C4-2B (cell line): ENCODE measurements around the gene MTFR1L.

ENCODE experiments used
- CTCF ChIP-seq: fragments of 450-650 bp; conservative IDR thresholded peaks from 2 replicates; pipeline ENCODE4 v1.5.1; 2017; ENCODE audit warnings: mild to moderate bottlenecking
- ZFX ChIP-seq: fragments of 450-650 bp; IDR thresholded peaks from 2 replicates; pipeline ENCODE4 v1.6.1; 2017

GRCh38 chr1:25863486-25864262 is 43.9 kb downstream of the MTFR1L start:
- TF ChIP-seq CTCF (no peak), ZFX (no peak)
